K562 (cell line): ENCODE results near the gene PRSS38. TPM values are rescaled to one million over a fixed set of nuclear protein-coding genes. Genes with fewer than 3 reads are reported as not detected.

Source experiments
- KDM2B ChIP-seq: fragments of 250-450 bp; sonication (Bioruptor Pico); IDR thresholded peaks from 2 replicates; pipeline ENCODE4 v1.8.0; 2021; ENCODE audit warnings: mild to moderate bottlenecking, moderate library complexity
- PHF20 ChIP-seq: fragments of 450-650 bp; IDR thresholded peaks from 2 replicates; pipeline ENCODE4 v1.6.1; 2018; ENCODE audit not compliant: partially characterized antibody
- POLR2AphosphoS2 ChIP-seq: IDR thresholded peaks from 2 replicates; pipeline ENCODE4 v1.6.1; 2012; ENCODE audit warnings: low read length, improper control_type of control experiment
- SMARCA5 ChIP-seq: fragments of 450-650 bp; IDR thresholded peaks from 2 replicates; pipeline ENCODE4 v1.6.1; 2016
- TFAM ChIP-seq: fragments of 250-450 bp; sonication (Bioruptor Pico); conservative IDR thresholded peaks from 2 replicates; pipeline ENCODE4 v1.5.0; 2021; ENCODE audit warnings: mild to moderate bottlenecking, moderate library complexity
- WHSC1 ChIP-seq: IDR thresholded peaks from one replicate; pipeline ENCODE4 v1.6.1; 2012; ENCODE audit warnings: low read length, control low read depth, inconsistent platforms
- ZNF175 ChIP-seq: fragments of 200-800 bp; sonication (Bioruptor generic); IDR thresholded peaks from 2 replicates; pipeline ENCODE4 v1.6.1; 2016; ENCODE audit warnings: low read depth, mild to moderate bottlenecking, missing genetic modification characterization, missing compliant biosample characterization
- ZNF347 ChIP-seq: fragments of 450-650 bp; formaldehyde crosslinking; IDR thresholded peaks from 2 replicates; pipeline ENCODE4 v1.4.0; 2020; ENCODE audit warnings: low read depth, mild to moderate bottlenecking, moderate library complexity
- polyA plus RNA-seq, 8 experiments: library from polyadenylated mRNA; depleted of rRNA in 4 of 8; stranded (reverse) in 5 of 8; unstranded in 3 of 8; fragments of >200 nt; fragmentation: Nextera tagmentation in 2 of 8; fragmentation: Illumina TruSeq in 1 of 8; extraction: Ambion mirVana in 2 of 8; extraction: Trizol in 1 of 8; gene quantifications; 2 replicates each; pipeline versions ENCODE4 v1.2.1 to v1.2.3, GENCODE V29; 2011 to 2014; ENCODE audit warnings: inconsistent platforms in 1 of 8, missing spikeins in 1 of 8
- total RNA-seq, 7 experiments: library from RNA; depleted of rRNA in 6 of 7; stranded (reverse); fragments of >200 nt in 6 of 7; fragmentation: Illumina TruSeq in 2 of 7; extraction: Trizol in 2 of 7; gene quantifications; 2 replicates each; pipeline versions ENCODE4 v1.2.1 to v1.2.3, GENCODE V29; 2011 to 2021; ENCODE audit warnings: low replicate concordance in 1 of 7
- TF ChIP-seq, protein P1 (sequence below): fragments of 450-650 bp; formaldehyde crosslinking; IDR thresholded peaks from 2 replicates; pipeline ENCODE4 v1.4.0; 2020; ENCODE audit warnings: mild to moderate bottlenecking, moderate library complexity
- TF ChIP-seq, protein P2 (sequence below), 2 experiments: fragments of 450-650 bp in 1 of 2; sonication (generic) in 1 of 2; formaldehyde crosslinking in 1 of 2; IDR thresholded peaks; 2 replicates each; pipeline versions ENCODE4 v1.7.1 to v1.9.0; 2016 to 2022; ENCODE audit warnings: inconsistent platforms in 1 of 2, mild to moderate bottlenecking in 1 of 2, missing genetic modification reagents in 1 of 2
- TF ChIP-seq, protein P3 (sequence below): fragments of 250-450 bp; sonication (Bioruptor Pico); IDR thresholded peaks from 2 replicates; pipeline ENCODE4 v1.8.0; 2022; ENCODE audit warnings: moderate library complexity, mild to moderate bottlenecking, inconsistent platforms

Gene PRSS38
- total and polyA plus RNA-seq, 9 of the 15 experiments (the other 6 are each of a cell fraction or from before 2014, with no cell fraction given) = 0.09 to 0.14 TPM; not detected in 7

DNA sequence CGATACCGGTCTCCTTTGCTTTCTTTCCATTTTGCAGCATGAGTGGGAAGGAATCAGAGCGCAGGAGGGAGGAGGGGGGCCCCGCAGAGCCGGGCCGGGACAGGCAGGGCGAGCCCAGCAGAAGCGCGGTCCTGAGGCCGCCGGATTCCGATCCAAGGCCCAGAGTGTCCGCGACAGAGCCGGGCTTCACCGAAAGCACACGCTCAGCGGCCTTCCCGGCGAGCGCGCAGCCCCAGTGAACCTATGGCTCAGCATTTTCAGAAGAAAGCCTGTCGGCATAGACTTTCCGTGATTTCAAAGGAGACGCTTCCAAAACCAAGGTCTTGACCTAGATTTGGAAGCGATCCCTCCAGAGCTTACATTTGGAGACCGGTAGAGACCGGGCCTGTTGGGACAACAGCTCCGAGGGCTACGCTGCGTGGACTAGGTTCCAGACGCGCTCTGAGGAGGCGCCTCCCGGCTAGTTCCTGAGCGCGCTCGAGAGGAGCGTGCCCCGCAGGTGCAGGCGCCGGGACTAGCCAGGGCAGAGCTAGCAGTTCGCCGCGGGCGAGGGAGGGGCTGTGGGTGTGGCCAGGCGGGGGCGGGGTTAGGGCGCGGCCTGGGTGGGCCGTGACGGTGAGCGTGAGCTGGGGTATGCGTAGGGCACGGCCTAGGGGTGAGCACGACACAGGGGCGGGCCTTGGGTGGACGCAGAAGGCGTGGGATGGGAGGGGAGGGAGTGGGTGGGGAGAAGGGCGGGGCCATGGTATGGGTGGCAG lies 27.8 kb upstream of the PRSS38 start (continued):
- TF ChIP-seq, protein P1, sequence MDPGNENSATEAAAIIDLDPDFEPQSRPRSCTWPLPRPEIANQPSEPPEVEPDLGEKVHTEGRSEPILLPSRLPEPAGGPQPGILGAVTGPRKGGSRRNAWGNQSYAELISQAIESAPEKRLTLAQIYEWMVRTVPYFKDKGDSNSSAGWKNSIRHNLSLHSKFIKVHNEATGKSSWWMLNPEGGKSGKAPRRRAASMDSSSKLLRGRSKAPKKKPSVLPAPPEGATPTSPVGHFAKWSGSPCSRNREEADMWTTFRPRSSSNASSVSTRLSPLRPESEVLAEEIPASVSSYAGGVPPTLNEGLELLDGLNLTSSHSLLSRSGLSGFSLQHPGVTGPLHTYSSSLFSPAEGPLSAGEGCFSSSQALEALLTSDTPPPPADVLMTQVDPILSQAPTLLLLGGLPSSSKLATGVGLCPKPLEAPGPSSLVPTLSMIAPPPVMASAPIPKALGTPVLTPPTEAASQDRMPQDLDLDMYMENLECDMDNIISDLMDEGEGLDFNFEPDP (CRISPR knock-in tag) = no peak
- no peak for TF ChIP-seq SMARCA5
- TF ChIP-seq KDM2B (CRISPR knock-in tag) = peak; percentile 70; the same call in 1 of the 2 replicates
- TF ChIP-seq, protein P2, sequence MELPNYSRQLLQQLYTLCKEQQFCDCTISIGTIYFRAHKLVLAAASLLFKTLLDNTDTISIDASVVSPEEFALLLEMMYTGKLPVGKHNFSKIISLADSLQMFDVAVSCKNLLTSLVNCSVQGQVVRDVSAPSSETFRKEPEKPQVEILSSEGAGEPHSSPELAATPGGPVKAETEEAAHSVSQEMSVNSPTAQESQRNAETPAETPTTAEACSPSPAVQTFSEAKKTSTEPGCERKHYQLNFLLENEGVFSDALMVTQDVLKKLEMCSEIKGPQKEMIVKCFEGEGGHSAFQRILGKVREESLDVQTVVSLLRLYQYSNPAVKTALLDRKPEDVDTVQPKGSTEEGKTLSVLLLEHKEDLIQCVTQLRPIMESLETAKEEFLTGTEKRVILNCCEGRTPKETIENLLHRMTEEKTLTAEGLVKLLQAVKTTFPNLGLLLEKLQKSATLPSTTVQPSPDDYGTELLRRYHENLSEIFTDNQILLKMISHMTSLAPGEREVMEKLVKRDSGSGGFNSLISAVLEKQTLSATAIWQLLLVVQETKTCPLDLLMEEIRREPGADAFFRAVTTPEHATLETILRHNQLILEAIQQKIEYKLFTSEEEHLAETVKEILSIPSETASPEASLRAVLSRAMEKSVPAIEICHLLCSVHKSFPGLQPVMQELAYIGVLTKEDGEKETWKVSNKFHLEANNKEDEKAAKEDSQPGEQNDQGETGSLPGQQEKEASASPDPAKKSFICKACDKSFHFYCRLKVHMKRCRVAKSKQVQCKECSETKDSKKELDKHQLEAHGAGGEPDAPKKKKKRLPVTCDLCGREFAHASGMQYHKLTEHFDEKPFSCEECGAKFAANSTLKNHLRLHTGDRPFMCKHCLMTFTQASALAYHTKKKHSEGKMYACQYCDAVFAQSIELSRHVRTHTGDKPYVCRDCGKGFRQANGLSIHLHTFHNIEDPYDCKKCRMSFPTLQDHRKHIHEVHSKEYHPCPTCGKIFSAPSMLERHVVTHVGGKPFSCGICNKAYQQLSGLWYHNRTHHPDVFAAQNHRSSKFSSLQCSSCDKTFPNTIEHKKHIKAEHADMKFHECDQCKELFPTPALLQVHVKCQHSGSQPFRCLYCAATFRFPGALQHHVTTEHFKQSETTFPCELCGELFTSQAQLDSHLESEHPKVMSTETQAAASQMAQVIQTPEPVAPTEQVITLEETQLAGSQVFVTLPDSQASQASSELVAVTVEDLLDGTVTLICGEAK (IDR thresholded peaks at IDR 0.05) = no peak
- TF ChIP-seq, protein P2 (CRISPR knock-in tag; IDR thresholded peaks at IDR 0.05) = no peak
- no peak for TF ChIP-seq POLR2AphosphoS2
- TF ChIP-seq, protein P3, sequence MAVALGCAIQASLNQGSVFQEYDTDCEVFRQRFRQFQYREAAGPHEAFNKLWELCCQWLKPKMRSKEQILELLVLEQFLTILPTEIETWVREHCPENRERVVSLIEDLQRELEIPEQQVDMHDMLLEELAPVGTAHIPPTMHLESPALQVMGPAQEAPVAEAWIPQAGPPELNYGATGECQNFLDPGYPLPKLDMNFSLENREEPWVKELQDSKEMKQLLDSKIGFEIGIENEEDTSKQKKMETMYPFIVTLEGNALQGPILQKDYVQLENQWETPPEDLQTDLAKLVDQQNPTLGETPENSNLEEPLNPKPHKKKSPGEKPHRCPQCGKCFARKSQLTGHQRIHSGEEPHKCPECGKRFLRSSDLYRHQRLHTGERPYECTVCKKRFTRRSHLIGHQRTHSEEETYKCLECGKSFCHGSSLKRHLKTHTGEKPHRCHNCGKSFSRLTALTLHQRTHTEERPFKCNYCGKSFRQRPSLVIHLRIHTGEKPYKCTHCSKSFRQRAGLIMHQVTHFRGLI = no peak
- no peak for TF ChIP-seq ZNF347
- TF ChIP-seq TFAM (CRISPR knock-in tag) = no peak
- no peak for TF ChIP-seq ZNF175 (CRISPR knock-in tag)
- no peak for TF ChIP-seq PHF20
- no peak for TF ChIP-seq WHSC1
